Gastrocnemius medialis (tissue), 4 donors: ENCODE measurements around the gene CADPS.

Experiments used
- CTCF ChIP-seq, 5 experiments: fragments of 450-650 bp in 3 of 5; fragments of 200-600 bp in 2 of 5; sonication (generic) in 2 of 5; IDR thresholded peaks in 4 of 5; conservative IDR thresholded peaks in 1 of 5; 1 replicate in 4 of 5; 2 replicates in 1 of 5; pipeline ENCODE4 v1.5.1; 2016 to 2019; ENCODE audit warnings: antibody characterized with exemption in 5 of 5, mild to moderate bottlenecking in 3 of 5, moderate library complexity in 3 of 5
- POLR2A ChIP-seq, 2 donors: fragments of 450-650 bp; IDR thresholded peaks; one replicate each; pipeline ENCODE4 v1.6.1; 2017; ENCODE audit warnings: antibody characterized with exemption in 2 of 2, mild to moderate bottlenecking in 2 of 2, moderate library complexity in 2 of 2

- TF ChIP-seq POLR2A (IDR thresholded peaks at IDR 0.05): no peak
- no peak for TF ChIP-seq CTCF (IDR thresholded peaks at IDR 0.05 in 4 of 5, conservative IDR thresholded peaks at IDR 0.05 in 1 of 5)
Measured at GRCh38 chr3:62551556-62551955, 323.7 kb downstream of the CADPS start.
